ENCODE measurements around the gene TMEM8B. TPM values are rescaled to one million over a fixed set of nuclear protein-coding genes. Genes with fewer than 3 reads are reported as not detected.

The TMEM8B gene
- total and polyA plus RNA-seq, 2 of the 8 experiments (the other 6 are each of a cell fraction or from before 2014, with no cell fraction given) = 7.5 to 10.4 TPM

DNA sequence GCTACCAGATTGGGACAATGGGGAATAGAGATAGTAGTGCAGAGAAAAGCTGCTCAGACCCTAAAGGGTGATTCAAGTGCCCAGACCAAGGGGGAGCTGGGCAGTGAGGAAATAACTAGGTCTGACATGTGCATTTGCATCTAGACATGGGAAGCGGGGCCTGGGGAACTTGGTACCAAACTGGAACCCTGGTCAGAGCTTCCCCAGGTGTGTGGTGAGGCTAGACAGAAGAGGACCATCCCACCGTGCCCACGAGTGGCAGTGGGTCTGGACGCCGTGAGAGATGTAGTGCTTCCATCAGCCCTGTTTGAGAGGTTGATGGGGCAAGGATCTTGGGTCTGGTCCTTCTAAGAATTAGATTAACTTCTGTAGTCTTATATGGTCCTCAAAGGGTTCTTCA, 7.6 kb downstream of the TMEM8B start:
- Histone ChIP-seq H2BK120ac (replicated peaks; ENCODE audit: low read depth, low read length) (no peak overlapping the region), H2AFZ (ENCODE audit: low read length) (no peak overlapping the region), H2BK12ac (ENCODE audit: low read depth, low read length) (0 out of 2 replicates have a peak overlapping the region, but pooled peaks have one; percentile 27), H2BK15ac (ENCODE audit: low read length) (no peak overlapping the region), H2BK5ac (ENCODE audit: low read depth, low read length) (no peak overlapping the region), H3K4me2 (ENCODE audit: insufficient read depth in 1 of 2, low read depth in 2 of 2, low read length in 2 of 2) (no peak overlapping the region), H3K4me1 (replicated peaks in 1 of 4; ENCODE audit: control insufficient read depth in 3 of 4, insufficient read depth in 4 of 4, low read length in 3 of 4) (peaks cover 0 to 3% (median 1%) of the 10 kb centered on the region in 4 experiments; a peak in 4 of 7 replicates), H3K56ac (replicated peaks; ENCODE audit: insufficient read length, low read depth, low read length) (no peak overlapping the region), H4K91ac (replicated peaks; ENCODE audit: insufficient read length, low read length) (no peak overlapping the region), H3K9ac (replicated peaks in 1 of 4; ENCODE audit: extremely low read depth in 1 of 4, low read depth in 3 of 4, low read length in 3 of 4) (no peak overlapping the region), H3K79me1 (ENCODE audit: low read depth, low read length) (no peaks in the 10 kb centered on the region), H4K5ac (ENCODE audit: insufficient read length, low read depth, low read length) (no peak overlapping the region), H3K18ac (ENCODE audit: extremely low read depth, low read length) (no peak overlapping the region), H3K23me2 (ENCODE audit: low read depth, low read length) (no peaks in the 10 kb centered on the region), H2BK20ac (ENCODE audit: low read length) (no peak overlapping the region), H2AK5ac (ENCODE audit: low read depth, low read length) (no peak overlapping the region), H3K27me3 (replicated peaks in 1 of 4; ENCODE audit: control insufficient read depth in 3 of 4, extremely low read depth in 1 of 4, insufficient read depth in 3 of 4, low read length in 3 of 4) (no peaks in the 10 kb centered on the region; a peak in 1 of 7 replicates), H3K27ac (ENCODE audit: low read depth, low read length) (no peak overlapping the region), H3K14ac (ENCODE audit: insufficient read length) (no peak overlapping the region), H3K36me3 (ENCODE audit: control insufficient read depth in 2 of 4, insufficient read depth in 4 of 4, low read length in 3 of 4) (no peaks in the 10 kb centered on the region), H4K8ac (ENCODE audit: extremely low read depth, insufficient read depth, low read length) (no peak overlapping the region), H3K4ac (replicated peaks; ENCODE audit: insufficient read length, low read depth, low read length) (no peak overlapping the region), H3K23ac (ENCODE audit: insufficient read length) (no peak overlapping the region), H3K79me2 (ENCODE audit: control insufficient read depth in 1 of 2, insufficient read depth in 2 of 2, low read length in 2 of 2) (no peaks in the 10 kb centered on the region), H3K4me3 (ENCODE audit: extremely low read depth in 1 of 4, insufficient read depth in 2 of 4, low read depth in 3 of 4, low read length in 4 of 4) (no peak overlapping the region), H3K9me3 (ENCODE audit: insufficient read depth in 2 of 2, low read depth in 1 of 2, low read length in 1 of 2) (no peaks in the 10 kb centered on the region), H4K20me1 (replicated peaks in 1 of 2; ENCODE audit: control insufficient read depth in 1 of 2, insufficient read depth in 2 of 2, low read length in 2 of 2) (no peaks in the 10 kb centered on the region)
- ChIA-PET POLR2A (ENCODE audit: partially characterized antibody) (interaction anchor here (0.5 to 1.1 kb wide), 2 partner anchors 22 to 33 kb away, joined by 4 read pairs; no protein-coding TSS in a partner anchor), CTCF (ENCODE audit: partially characterized antibody) (interaction anchor here (0.7 to 16.5 kb wide), 17 partner anchors 9 to 225 kb away, joined by 3 to 172 read pairs (median 5); partner anchors contain the start of genes FAM221B, HINT2 and TMEM8B)
- FAIRE-seq (no peak), DNase-seq (ENCODE audit: low read depth in 1 of 2, low spot score in 2 of 2) (no peak)
- WGBS, 2 experiments (ENCODE audit: extremely low coverage in 1 of 2, insufficient coverage in 1 of 2, insufficient read length in 1 of 2, insufficient replicate concordance in 2 of 2, low coverage in 1 of 2, low lambda C conversion rate in 2 of 2, missing lambda C conversion rate in 1 of 2) = 99% methylated on average over 5 of the region's 5 CpGs; no CpG with 5 or more reads in 1 of the 2 experiments
- TF ChIP-seq SIRT6 (IDR thresholded peaks at IDR 0.05; ENCODE audit: low read length) = no peak
- TF ChIP-seq SUZ12 (IDR thresholded peaks at IDR 0.05; ENCODE audit: low read length) = no peak
- TF ChIP-seq BRCA1 (IDR thresholded peaks at IDR 0.05; ENCODE audit: low read depth, low read length) = no peak
- no peak for TF ChIP-seq CBX8 (IDR thresholded peaks at IDR 0.05; ENCODE audit: borderline replicate concordance, low read depth, low read length)
- TF ChIP-seq CTBP2 (IDR thresholded peaks at IDR 0.05; ENCODE audit: borderline replicate concordance, insufficient read depth, insufficient read length, low read length) = no peak
- no peak for TF ChIP-seq HDAC6 (IDR thresholded peaks at IDR 0.05; ENCODE audit: low read depth, low read length)
- TF ChIP-seq, protein P1, sequence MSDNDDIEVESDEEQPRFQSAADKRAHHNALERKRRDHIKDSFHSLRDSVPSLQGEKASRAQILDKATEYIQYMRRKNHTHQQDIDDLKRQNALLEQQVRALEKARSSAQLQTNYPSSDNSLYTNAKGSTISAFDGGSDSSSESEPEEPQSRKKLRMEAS (IDR thresholded peaks at IDR 0.05) = no peak
- no peak for TF ChIP-seq KDM1A (IDR thresholded peaks at IDR 0.05; ENCODE audit: borderline replicate concordance, low read length)
- TF ChIP-seq, protein P2, sequence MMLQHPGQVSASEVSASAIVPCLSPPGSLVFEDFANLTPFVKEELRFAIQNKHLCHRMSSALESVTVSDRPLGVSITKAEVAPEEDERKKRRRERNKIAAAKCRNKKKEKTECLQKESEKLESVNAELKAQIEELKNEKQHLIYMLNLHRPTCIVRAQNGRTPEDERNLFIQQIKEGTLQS (IDR thresholded peaks at IDR 0.05; ENCODE audit: insufficient read depth, low read depth, low read length) = no peak
- TF ChIP-seq RFX5 (IDR thresholded peaks at IDR 0.05; ENCODE audit: borderline replicate concordance, low read depth, low read length) = no peak
- TF ChIP-seq MAFK (IDR thresholded peaks at IDR 0.05; ENCODE audit: low read depth, low read length) = no peak
- TF ChIP-seq TEAD4 (IDR thresholded peaks at IDR 0.05; ENCODE audit: low read depth, low read length) = no peak
- no peak for TF ChIP-seq CHD2 (IDR thresholded peaks at IDR 0.05; ENCODE audit: low read length)
